DMS 273 (cell line): Measurements from ENCODE around the gene MFAP2.
A peak's percentile ranks its signal among the peaks of the same experiment; 100 is the strongest.

Source experiments
- DNase-seq: peaks from one replicate; lab custom pipeline; 2025; ENCODE audit not compliant: unreplicated experiment; lab: John Stamatoyannopoulos, UW

MFAP2 gene

DNA sequence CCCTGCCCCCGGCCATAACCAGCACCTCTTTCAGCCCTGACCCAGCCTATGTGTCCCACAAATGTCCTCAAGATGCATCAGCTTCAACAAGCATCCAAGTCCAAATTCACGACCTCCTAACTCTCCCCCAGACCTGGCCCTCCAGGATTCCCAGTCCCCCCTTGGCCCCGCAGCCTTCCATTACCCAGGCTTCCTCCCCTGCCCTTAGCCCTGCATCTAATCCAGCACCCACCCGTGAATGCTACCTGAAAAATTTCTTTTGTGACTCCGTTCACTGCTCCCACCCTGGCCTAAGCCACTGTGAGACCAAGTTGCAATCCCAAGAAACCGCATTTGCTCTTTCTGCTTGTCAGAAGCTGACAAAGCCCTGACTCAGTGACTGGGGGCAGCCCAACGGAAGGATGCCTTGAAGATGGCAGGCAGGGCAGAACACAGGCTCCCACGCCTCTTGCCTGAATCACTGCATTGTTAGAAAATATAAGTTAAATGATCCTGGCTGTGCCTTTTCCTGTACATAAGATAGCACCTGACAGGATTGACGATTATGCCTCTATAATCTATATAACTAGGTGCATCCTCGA, 939 bp upstream of the MFAP2 start:
- no peak for DNase-seq

- DNase-seq, result peak; percentile 25
These were observed 719 bp downstream of the MFAP2 start for GRCh38 chr1:16979475-16980327.

GRCh38 chr1:16978567-16979474, 1.6 kb downstream of the MFAP2 start:
- no peak for DNase-seq

DNA sequence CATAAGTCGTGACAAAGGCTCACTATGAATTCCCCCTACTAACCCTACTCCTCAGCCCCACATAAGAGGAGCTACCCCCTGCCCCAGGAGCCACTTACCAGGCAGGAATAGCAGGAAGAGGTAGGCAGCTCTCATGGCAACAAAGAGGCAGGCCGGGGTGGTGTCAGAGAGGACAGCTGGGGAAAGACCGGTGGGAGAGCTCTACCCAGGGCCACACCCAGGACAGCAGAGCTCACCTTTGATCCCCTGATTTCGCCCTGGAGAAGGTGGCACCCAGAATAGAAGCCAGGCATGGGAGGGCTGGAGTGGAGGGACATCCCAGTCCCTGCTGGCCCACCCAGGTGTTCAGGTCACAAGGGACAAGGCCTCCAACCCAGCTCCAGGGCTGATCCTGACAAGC, 2.3 kb downstream of the MFAP2 start:
- DNase-seq, result no peak

DNA sequence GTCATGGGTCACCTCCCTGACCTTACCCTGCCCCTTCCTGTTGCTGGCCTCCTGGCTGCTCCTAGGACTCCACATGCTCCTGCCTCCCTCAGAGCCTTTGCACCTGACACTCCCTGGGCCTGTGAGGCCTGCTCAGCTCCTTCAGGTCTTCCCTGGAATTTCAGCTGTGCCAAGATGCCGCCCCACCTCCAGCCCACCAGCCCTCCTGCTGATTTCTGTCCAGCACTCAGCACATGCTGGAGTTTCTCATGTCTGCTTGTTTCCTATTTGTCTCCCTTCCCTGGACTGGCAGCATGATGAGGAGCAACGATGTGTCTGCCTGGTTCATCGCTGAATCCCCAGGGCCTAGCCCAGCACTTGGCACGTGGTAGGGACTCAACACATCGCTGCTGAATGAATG, 3.0 kb downstream of the MFAP2 start:
- no peak for DNase-seq

DNA sequence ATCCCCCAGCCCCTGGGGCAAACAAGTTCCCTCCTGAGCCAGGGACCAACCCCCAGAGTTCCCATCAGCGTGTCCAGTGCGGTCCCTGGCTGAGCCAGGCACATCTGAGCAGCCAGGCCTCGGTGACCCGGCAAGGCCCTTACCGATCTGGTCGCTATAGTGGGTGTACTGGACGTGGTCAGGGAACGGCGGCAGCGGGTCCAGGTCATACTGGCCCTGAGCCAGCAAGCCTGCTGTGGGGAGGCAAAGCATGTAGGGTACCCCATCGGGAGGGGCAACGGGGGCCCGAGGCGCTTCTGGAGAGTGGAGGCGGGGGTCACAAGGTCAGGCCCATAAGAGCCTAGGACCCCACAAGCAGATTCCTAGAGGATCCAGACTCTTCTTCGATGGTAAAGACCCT, 3.5 kb downstream of the MFAP2 start:
- DNase-seq, result no peak

GRCh38 chr1:16975838-16976237, 4.6 kb downstream of the MFAP2 start:
- DNase-seq, result no peak

DNA sequence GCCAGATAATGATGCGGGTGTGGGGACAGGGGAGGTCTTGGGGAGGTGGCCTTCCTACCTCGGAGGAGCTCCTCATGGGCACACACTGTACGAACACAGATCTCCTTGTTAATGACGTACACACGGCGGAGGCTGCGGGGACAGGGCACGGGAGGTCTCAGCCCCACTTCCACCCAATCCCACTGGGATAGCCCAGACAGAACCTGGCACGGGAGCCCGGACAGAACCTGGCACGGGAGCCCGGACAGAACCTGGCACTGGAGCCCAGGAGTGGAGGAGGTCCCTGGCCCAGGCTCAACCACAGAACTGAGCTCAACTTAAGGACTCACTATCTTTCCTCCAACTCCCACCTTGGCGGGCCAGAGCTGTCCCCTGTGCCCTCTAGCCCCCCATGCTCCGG, 5.2 kb downstream of the MFAP2 start:
- no peak for DNase-seq

GRCh38 chr1:16973215-16973614, 7.2 kb downstream of the MFAP2 start:
- DNase-seq, result no peak

- DNase-seq, result no peak
These were observed 8.1 kb downstream of the MFAP2 start for GRCh38 chr1:16972189-16972895.

DNA sequence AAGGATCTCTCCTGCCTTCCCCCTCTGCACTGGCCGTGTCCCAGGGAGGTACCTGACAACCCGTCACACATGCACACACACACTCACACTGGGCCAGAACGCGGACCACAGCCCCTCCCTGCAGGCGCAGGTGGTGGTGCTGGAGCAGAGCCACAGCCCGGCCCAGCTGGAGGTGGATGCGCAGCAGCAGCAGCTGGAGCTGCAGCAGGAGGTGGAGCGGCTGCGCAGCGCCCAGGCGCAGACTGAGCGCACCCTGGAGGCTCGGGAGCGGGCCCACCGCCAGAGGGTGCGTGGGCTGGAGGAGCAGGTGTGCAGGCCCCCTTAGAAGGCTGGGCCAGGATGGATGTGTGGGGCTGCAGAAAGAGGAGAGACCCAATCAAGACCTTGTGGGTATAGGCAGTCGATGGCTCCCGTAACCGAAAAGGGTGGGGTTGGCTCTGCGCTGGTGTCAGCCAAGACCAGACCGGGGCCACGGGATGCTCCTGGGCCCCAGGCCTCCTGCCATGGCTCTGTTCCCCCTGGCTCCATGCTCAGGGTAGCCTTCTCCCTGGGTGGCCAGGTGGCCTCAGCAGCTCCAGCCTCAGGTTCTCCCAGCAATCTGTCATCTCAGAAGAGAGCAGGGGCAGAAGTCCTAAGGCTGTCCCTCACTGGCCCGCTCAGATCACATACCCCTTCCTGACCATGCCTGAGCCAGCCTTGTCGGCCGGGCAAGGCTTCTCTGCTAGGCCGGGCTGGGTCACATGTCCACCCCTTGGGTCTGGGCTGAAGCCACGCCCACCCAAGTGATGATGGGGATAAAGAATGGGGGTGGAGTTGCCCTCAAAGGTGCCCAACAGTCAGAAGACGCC, 8.9 kb downstream of the MFAP2 start:
- DNase-seq, result peak; percentile 92

DNA sequence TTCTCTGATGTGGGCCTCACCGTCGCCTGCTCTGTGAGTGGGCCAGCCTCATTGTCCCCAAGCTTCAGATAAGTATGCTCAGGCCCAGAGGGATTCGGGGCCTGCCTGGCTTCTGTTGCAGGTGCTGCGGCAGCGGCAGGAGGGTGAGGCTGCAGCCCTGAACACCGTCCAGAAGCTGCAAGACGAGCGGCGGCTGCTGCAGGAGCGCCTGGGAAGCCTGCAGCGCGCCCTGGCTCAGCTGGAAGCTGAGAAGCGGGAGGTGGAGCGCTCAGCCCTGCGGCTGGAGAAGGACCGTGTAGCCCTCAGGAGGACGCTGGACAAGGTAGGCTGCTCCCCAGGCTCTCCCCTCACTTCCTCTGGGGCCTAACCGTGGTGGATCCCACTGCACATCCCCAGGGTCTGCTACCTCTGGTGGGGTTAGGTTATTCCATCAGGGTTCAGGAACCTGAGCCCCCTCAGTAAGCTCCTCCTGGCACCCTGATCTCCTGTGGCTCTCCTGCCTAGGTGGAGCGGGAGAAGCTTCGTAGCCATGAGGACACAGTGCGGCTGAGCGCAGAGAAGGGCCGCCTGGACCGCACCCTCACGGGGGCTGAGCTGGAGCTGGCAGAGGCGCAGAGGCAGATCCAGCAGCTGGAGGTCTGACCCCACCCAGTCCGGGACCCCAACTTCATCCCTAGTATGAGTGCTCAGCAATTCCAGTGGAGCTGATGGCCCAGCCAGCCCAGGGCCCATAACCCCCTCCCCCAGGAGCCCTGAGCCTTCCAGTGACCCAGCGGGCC, 10.1 kb downstream of the MFAP2 start:
- DNase-seq, result no peak

DNA sequence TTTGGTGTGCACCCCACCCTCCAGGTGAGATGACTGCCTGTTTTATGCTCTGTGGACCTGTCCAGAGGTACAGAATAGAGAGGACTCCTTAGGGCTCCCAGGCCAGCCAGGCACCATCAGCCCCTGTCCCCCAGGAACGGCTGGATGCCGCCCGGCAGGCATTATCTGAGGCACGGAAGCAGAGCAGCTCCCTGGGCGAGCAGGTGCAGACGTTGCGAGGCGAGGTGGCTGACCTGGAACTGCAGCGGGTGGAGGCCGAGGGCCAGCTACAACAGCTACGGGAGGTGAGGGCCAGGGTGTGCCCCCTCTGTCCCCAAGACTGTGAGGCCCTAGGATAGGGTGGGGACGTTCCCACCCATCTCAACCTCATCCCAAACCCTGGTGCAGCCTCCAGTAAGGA, 10.8 kb downstream of the MFAP2 start:
- no peak for DNase-seq

DNA sequence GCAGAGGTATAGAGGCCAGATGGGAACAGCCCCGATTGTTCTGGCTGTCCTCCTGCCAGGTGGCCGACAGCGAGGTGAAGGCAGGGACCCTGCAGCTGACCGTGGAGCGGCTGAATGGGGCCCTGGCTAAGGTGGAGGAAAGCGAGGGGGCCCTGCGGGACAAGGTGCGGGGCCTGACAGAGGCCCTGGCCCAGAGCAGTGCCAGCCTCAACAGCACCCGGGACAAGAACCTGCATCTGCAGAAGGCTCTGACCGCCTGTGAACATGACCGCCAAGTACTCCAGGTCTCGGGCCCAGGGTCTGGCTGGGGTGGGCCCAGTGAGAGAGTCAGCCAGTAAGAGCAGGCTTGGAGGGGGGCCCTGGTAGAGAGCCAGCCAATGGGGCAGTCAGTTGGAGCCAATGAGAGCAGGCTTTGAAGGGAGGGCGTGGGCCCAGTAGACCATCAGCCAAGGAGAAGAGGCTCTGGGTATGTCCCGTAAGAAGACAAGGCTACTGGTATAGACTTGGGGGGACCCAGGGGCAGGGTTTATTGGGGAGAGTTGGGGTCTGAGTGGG, 11.3 kb downstream of the MFAP2 start:
- no peak for DNase-seq

DNA sequence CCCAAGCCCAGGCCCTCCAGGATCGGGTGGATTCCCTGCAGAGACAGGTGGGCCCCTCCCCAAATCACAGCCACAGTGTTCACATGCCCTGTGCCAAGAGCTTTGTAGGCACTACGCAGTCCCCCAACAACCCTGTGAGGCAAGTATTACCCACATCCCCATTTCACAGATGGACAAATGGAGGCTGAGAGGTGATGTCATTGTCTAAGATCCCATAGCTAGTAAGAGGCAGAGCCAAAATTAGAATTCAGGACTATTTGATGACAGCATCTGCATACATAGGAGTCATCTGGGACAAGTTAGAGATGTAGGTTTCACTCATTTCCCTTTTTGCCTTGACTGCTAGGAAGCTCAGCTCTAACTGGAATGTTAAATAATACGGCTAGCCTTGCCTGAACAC, 12.0 kb downstream of the MFAP2 start:
- no peak for DNase-seq

- DNase-seq, result no peak
These were observed 12.5 kb downstream of the MFAP2 start for GRCh38 chr1:16967962-16968361.

DNA sequence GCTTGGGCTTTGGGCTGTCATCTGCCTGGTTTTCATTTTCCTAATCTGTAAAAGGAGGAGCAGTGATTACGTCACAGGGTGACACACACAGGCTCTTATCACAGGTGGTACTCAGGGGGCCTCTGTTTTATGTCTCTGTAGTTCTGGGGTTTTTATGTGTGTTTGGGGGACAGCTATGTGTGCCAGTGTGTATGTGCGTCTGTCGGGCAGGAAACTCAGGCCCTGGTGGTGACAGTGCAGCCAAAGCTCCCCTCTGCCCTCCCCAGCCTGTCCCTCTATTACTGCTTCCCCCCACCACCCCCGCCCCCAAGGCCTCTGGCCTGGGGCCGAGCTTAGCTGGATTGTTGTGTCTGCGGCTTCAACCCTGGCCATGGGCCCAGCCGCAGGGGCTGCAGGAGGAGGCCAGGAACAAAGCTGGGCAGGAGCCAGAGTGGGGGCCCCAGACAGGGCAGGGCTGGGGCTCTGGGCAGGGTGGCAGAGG, 13.3 kb downstream of the MFAP2 start:
- peak; percentile 80 for DNase-seq

- no peak for DNase-seq
These were observed 14.1 kb downstream of the MFAP2 start for GRCh38 chr1:16966282-16966681.

- DNase-seq, result no peak
These were observed 14.8 kb downstream of the MFAP2 start for GRCh38 chr1:16965486-16966067.
